ENCODE results near the gene IL25.
"Not testable (repeated sequence)": the region's sequence is repeated elsewhere in the genome, so short reads cannot be mapped to it uniquely, and the experiment has no call there.

The IL25 gene

DNA sequence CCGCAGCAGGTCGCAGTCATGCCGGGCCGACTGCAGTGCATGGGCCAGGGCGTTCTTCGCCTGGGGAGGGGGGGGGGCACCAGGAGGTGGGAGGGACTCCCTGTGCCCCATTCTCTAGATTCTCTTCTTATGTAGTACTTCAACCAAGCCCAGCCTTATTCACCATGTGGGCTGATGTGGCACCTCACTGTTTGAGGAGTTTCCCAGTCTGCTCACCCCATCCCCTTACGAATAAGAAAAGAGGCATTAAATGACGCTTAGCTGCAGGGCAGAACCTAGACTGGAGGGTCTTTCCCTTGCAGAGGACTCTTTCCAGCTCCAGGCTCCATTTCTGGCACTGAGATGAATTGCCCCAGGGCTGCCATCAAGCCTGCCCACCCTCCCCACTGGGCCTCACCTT, 16.4 kb downstream of the IL25 start:
- no peak for DNase-seq (ENCODE audit: low spot score)

DNA sequence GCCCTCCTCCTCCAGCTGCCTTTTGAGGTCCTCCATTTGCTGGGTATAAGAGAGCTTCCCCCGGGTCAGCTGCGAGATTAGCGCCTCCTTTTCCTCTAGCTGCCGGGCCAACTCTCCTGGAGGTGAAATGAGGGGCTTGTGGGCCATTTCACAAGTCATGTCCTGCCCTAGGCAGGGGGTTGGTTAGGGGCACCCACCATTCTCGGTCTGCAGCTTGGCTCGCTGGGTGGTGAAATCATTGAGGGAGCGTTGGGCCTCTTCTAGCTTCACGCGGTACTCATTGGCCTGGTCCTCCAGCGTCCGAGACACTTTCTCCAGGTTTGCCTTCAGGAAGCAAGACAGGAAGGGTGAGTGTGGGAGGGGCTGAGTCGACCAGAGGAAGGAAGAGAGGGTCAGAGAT, 16.8 kb downstream of the IL25 start:
- no peak for DNase-seq (ENCODE audit: low spot score)

GRCh38 chr14:23389871-23390270, 17.3 kb downstream of the IL25 start:
- DNase-seq (ENCODE audit: low spot score), result not testable (repeated sequence)

GRCh38 chr14:23392613-23393012, 20.0 kb downstream of the IL25 start:
- no peak for DNase-seq (ENCODE audit: low spot score)

- no peak for DNase-seq (ENCODE audit: low spot score)
Measured at GRCh38 chr14:23396126-23396525, 23.5 kb downstream of the IL25 start.

- DNase-seq (ENCODE audit: low spot score), result no peak
Measured at GRCh38 chr14:23396781-23397407, 24.3 kb downstream of the IL25 start.

DNA sequence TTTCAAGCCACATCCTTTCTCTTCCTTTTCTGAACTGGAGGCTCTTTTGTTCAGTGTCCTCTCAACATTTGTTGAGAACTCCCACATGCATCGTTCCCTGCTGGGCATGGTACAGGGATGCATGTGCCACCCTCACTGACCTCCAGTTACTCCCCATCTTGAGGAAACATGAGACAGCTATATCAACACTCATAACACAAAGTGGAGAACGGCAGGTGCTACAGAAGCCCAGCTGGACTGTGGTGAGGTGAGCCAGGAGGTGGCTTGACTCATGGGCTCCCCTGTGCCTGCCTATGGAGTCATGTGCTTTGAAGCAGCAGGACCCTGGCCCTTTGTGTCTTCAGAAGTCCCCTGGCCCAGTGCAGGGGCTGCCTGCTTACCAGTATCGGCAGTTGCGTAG, 25.7 kb downstream of the IL25 start:
- DNase-seq (ENCODE audit: low spot score), result no peak

DNA sequence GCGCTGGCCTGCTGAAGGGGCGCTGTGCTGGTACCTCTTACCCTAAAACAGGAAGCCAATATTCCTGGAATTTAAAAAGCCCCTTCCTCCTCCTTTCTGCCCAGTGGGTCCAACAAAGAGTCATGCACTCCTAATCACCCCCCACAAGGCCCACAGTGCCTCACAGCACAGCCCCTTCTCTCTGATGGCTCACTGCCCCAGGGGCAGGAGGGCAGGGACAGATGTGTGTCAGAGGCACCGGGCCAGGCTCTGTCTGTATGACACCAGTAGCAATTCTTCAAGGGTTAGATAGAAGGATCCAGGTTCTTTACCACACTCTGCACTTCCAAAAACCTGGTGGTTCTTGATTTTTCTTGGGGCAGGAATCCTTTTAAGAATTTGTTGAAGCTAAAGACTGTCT, 26.5 kb downstream of the IL25 start:
- no peak for DNase-seq (ENCODE audit: low spot score)

DNA sequence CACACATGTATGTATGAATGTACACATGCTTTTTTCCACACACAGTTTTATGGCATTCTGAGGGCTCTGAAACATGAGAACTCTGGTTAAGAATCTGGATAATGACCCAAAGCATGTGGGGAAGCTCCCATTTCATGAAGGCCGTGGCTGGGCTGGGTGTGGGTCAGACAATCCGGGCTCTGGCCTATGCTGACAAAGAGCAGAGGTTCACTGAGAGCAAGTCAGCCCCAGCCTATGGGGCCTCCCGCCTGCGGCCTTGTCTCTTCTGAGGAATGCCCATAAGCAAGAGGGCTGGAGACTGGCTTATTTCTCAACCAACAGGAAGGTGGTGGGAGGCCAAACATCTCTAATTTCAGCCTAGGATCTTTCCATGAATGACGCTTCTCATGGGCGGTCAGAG, 27.0 kb downstream of the IL25 start:
- no peak for DNase-seq (ENCODE audit: low spot score)

GRCh38 chr14:23400496-23401149, 28.0 kb downstream of the IL25 start:
- not testable (repeated sequence) for DNase-seq (ENCODE audit: low spot score)

DNA sequence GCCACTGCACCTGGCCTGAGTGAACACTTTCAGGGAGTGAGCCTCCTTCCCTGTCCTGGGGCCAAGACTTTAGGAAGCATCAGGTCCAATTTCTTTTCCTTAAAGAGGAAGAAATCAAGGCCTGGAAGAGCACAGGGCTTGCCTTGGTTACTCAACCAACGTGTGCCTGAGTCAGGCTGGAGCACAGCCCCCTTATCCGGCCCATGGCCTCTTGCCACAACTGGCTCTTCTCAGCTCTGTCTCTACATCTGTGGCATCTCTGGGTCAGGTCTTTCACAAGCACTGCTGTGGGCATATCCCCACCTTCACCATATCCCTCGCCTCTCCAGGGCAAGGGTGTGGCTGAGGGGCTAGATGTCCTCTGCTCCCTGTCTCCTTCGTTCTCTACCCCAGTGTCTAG, 28.7 kb downstream of the IL25 start:
- DNase-seq (ENCODE audit: low spot score), result no peak

DNA sequence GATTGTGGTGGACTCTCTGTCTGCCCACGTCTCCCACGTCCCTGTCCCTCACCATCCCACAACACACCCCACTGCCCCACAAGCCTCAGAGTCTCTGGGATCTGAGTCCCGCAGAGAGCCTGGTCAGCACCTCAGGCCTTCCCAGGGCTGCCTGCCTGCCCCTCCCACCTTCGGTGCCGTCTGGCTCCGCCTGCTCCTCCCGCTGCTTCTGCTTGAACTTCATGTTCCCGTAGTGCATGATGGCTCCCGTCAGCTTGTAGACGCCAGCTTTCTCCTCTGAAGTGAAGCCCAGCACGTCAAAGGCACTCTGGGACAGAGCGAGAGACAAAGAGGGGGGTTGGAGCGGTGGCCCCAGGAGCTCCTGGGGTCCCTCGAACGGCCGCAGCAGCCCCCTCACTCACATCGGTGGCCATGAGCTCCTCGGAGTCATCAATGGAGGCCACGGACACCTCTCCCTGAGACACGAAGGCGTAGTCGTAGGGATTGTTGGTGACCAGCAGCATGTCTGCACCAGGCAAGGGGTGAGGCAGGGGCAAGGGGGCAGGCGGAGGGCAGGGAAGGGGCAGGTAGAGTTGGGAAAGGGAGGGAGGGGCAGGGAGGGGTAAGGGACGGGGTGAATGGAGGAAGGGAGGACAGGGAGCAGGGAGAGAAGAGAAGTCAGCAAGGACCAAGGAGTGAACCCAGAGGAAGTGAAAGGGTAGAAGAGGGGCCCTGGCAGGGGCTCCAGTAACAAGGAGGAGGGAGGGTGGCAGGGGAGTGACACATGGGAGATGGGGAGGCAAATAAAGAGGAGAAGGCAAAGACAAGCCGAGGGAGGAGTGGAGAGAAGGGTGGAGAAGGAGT, 29.9 kb downstream of the IL25 start:
- no peak for DNase-seq (ENCODE audit: low spot score)

DNA sequence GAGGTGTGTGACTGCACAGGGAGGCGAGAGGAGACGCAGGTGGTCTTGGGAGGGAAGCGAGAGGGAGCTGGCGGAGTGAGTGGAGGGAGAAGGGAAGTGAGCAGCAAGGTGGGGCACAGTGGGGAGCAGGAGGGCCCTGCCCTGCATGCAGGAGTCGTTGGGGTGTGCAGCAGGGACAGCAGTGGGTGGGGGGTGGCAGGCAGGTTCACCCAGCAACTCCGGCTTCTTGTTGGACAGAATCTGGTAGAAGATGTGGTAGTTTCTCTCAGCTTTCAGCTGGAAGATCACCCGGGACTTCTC, 30.5 kb downstream of the IL25 start:
- DNase-seq (ENCODE audit: low spot score), result no peak

GRCh38 chr14:23403908-23404307, 31.3 kb downstream of the IL25 start:
- no peak for DNase-seq (ENCODE audit: low spot score)

DNA sequence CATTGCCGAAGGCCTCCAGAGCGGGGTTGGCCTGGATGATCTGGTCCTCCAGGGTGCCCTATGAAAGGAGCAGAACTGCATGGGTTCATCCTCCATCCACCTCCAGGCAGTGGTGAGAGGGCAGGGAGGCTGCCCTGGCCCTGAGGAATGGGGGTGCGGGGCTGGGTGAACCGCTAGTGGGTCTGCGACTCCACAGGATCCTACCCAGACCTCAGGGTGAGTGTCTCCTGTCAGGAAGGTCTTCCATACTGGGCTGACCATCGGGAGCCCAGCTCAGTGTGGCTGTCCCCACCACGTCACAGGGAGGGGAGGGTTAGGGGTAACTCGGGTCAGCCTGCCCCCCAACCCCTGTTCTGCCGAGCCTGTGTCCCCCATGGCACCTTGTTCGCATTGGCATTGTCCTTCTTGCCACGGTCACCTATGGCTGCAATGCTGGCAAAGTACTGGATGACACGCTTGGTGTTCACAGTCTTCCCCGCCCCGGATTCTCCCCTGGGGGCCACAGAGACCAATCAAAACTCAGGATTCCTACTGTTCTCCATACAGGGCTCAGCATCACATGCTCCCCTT, 31.8 kb downstream of the IL25 start:
- DNase-seq (ENCODE audit: low spot score), result no peak

DNA sequence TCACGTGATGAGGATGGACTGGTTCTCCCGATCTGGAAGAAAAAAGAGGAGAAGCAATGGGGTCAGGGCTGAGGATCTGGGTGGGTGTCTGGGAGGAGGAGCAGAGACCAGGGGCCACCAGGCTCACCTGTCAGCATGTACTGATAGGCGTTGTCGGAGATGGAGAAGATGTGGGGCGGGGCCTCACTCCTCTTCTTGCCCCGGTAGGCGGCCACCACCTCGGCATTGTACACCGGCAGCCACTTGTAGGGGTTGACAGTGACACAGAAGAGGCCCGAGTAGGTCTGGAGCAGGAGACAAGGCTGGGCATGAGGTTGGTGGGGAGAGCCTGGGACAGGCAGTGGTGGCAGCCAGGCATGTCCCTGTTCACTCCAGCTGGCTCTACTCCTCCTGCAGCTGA, 32.5 kb downstream of the IL25 start:
- DNase-seq (ENCODE audit: low spot score), result no peak

DNA sequence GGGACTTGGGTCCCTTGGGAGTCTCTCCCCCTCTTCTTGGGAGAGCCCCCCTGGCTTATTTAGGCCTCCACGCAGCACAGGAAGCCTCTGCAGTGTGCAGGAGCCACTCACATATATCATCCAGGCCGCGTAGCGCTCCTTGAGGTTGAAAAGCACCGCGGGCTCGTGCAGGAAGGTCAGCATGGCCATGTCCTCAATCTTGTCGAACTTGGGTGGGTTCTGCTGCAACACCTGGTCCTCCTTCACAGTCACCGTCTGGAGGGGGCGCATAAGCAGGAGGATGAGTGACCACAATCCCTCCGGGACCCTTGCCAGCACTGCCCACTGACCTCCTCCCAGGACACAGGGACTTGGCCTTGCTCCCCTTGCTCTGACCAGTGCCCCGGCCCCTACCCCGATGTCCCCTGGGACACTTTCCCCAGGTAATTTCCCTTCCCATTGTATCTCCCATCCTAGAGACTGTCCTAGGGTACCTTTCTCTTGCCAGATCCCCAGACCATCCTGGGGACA, 33.0 kb downstream of the IL25 start:
- no peak for DNase-seq (ENCODE audit: low spot score)

GRCh38 chr14:23406244-23406643, 33.6 kb downstream of the IL25 start:
- DNase-seq (ENCODE audit: low spot score), result no peak

DNA sequence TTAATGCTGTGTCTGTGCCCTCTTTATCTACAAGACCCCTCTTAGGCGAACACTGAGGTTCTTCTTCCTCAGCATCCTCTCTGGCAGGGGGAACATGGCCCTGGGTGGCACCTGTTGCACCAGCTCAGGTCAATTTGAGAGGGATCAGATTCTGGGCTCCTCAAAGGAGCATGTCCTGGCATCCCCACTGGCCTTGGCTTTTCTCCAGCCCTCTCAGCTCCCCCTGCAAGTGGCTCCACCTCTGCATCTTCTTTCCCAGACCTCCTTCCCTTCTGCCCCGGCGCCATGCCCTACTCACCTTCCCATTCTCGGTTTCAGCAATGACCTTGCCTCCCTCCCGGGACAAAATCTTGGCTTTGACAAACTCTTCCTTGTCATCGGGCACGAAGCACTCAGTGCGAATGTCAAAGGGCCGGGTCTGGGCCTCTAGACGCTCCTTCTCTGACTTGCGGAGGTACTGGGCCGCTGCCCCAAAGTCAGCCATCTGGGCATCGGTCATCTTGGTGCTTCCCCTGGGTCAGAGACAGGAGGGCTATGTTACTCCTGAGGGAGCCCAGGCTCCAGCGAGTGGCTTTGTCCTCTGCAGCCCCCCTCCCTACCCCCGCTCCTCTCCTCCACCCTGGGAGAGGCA, 34.2 kb downstream of the IL25 start:
- DNase-seq (ENCODE audit: low spot score), result no peak

GRCh38 chr14:23407516-23408306, 35.1 kb downstream of the IL25 start, which contains the start of gene MYH6:
MYH6 (minus strand) TSS chr14:23408273; CDS start chr14:23407223, 1,050 bp downstream.
- no peak for DNase-seq (ENCODE audit: low spot score)

- DNase-seq (ENCODE audit: low spot score), result no peak
Measured at GRCh38 chr14:23408307-23408630, 35.7 kb downstream of the IL25 start.

- DNase-seq (ENCODE audit: low spot score), result no peak
Measured at GRCh38 chr14:23409475-23409874, 36.9 kb downstream of the IL25 start.

Data from HuH-7 (cell line).